ENCODE measurements around the gene YRDC.
A peak's percentile ranks its signal among the peaks of the same experiment; 100 is the strongest.

The YRDC gene

GRCh38 chr1:37767488-37767887, 40.5 kb downstream of the YRDC start:
- TF ChIP-seq POLR2A (IDR thresholded peaks at IDR 0.05; ENCODE audit: low read depth, low read length), result no peak
- no peak for DNase-seq (ENCODE audit: insufficient read length, low spot score)
- FAIRE-seq, result no peak

GRCh38 chr1:37765916-37766664, 41.9 kb downstream of the YRDC start:
- TF ChIP-seq POLR2A (IDR thresholded peaks at IDR 0.05; ENCODE audit: low read depth, low read length), result no peak
- DNase-seq (ENCODE audit: insufficient read length, low spot score), result no peak
- FAIRE-seq, result no peak

- no peak for TF ChIP-seq POLR2A (IDR thresholded peaks at IDR 0.05; ENCODE audit: low read depth, low read length)
- DNase-seq (ENCODE audit: insufficient read length, low spot score) (no peak), FAIRE-seq (no peak)
These were observed 43.0 kb downstream of the YRDC start, which contains the start of gene EPHA10 for GRCh38 chr1:37764888-37765441. TSS of gene EPHA10 (minus strand) at chr1:37765120. CDS start at chr1:37765066, 54 bp downstream.

GRCh38 chr1:37764414-37764825, 43.6 kb downstream of the YRDC start:
- FAIRE-seq, result no peak
- DNase-seq (ENCODE audit: insufficient read length, low spot score), result no peak
- TF ChIP-seq POLR2A (IDR thresholded peaks at IDR 0.05; ENCODE audit: low read depth, low read length), result no peak

- FAIRE-seq (no peak), DNase-seq (ENCODE audit: insufficient read length, low spot score) (no peak)
- TF ChIP-seq POLR2A (IDR thresholded peaks at IDR 0.05; ENCODE audit: low read depth, low read length), result no peak
These were observed 44.1 kb downstream of the YRDC start for GRCh38 chr1:37763791-37764413.

- no peak for FAIRE-seq
- no peak for TF ChIP-seq POLR2A (IDR thresholded peaks at IDR 0.05; ENCODE audit: low read depth, low read length)
- no peak for DNase-seq (ENCODE audit: insufficient read length, low spot score)
These were observed 45.5 kb downstream of the YRDC start for GRCh38 chr1:37762516-37762915.

GRCh38 chr1:37761416-37762095, 46.5 kb downstream of the YRDC start:
- DNase-seq (ENCODE audit: insufficient read length, low spot score), result no peak
- TF ChIP-seq POLR2A (IDR thresholded peaks at IDR 0.05; ENCODE audit: low read depth, low read length), result no peak
- FAIRE-seq, result no peak

- FAIRE-seq, result no peak
- TF ChIP-seq POLR2A (IDR thresholded peaks at IDR 0.05; ENCODE audit: low read depth, low read length), result no peak
- no peak for DNase-seq (ENCODE audit: insufficient read length, low spot score)
These were observed 48.6 kb downstream of the YRDC start for GRCh38 chr1:37759451-37759850.

- no peak for DNase-seq (ENCODE audit: insufficient read length, low spot score)
- no peak for FAIRE-seq
- TF ChIP-seq POLR2A (IDR thresholded peaks at IDR 0.05; ENCODE audit: low read depth, low read length), result no peak
These were observed 52.0 kb downstream of the YRDC start for GRCh38 chr1:37755951-37756560.

- FAIRE-seq (no peak), DNase-seq (ENCODE audit: insufficient read length, low spot score) (peak; percentile 51)
- TF ChIP-seq POLR2A (IDR thresholded peaks at IDR 0.05; ENCODE audit: low read depth, low read length), result no peak
These were observed 52.7 kb downstream of the YRDC start for GRCh38 chr1:37755290-37755689.

- DNase-seq (ENCODE audit: insufficient read length, low spot score) (no peak), FAIRE-seq (no peak)
- no peak for TF ChIP-seq POLR2A (IDR thresholded peaks at IDR 0.05; ENCODE audit: low read depth, low read length)
These were observed 54.3 kb downstream of the YRDC start for GRCh38 chr1:37753473-37754321.

Measured in H54 (cell line).